Right lobe of liver (tissue), 4 donors: ENCODE data around the gene CMPK1.

Experiments
- CTCF ChIP-seq, 4 donors: fragments of 200-600 bp in 3 of 4; fragments of 450-650 bp in 1 of 4; IDR thresholded peaks; one replicate each; pipeline versions ENCODE4 v1.5.1 to v1.8.0; 2016 to 2022; ENCODE audit warnings: antibody characterized with exemption in 4 of 4, mild to moderate bottlenecking in 2 of 4
- POLR2A ChIP-seq: fragments of 450-650 bp; IDR thresholded peaks from one replicate; pipeline ENCODE4 v1.6.1; 2017; ENCODE audit warnings: antibody characterized with exemption, mild to moderate bottlenecking
- donor health status: DM: no; HTN: no; CAD: no.
- donor health status: DM: no; HTN: no; CAD: no.
- donor health status: DM: no; HTN: yes; CAD: no.

DNA sequence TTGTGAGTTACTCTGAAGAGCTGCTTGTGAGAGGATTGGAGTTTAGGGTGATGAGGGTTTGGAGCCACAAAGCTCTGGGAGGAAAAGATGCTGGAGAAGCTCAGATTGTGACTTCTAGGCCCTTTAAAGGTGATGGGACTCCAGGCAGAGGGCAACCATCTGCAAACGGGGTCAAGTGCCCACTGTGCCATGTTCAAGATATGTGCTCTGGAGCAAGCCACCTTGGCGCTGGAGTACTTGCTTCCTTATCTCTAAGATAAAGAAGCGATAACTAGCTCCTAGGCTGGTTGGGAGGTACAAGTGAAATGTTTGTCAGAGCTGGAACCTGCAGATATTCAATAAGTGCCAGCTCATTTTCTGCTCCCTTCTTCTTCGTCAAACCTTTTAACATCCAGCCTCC lies 68.2 kb downstream of the CMPK1 start:
- TF ChIP-seq CTCF (IDR thresholded peaks at IDR 0.05) (no peak), POLR2A (no peak)
